SK-N-SH (cell line): Measurements from ENCODE around the gene SLC2A13. TPM values are rescaled to one million over a fixed set of nuclear protein-coding genes. Genes with fewer than 3 reads are reported as not detected.

ENCODE experiments used
- CTCF ChIA-PET: fragments of 300-600, 350-600 bp; formaldehyde crosslinking; extraction: SDS; loops from one replicate; lab custom pipeline; 2021; lab: Yijun Ruan, JAX
- POLR2A ChIA-PET: fragments of 350-600 bp; sonication (Branson Sonifier 250); formaldehyde crosslinking; extraction: SDS; loops from one replicate; lab custom pipeline; 2020; ENCODE audit warnings: antibody characterized with exemption, inconsistent platforms; lab: Yijun Ruan, JAX
- DNase-seq: peaks from one replicate; pipeline ENCODE4 v3.0.0; 2012
- H2AFZ ChIP-seq: fragments of 200-600 bp; sonication (generic); 2 replicates; pipeline ENCODE4 v1.8.1; 2016; ENCODE audit warnings: antibody characterized with exemption, mild to moderate bottlenecking, low read depth
- H3F3A ChIP-seq: fragments of 200-600 bp; sonication (generic); replicated peaks from 2 replicates; pipeline ENCODE3; 2016; ENCODE audit warnings: antibody characterized with exemption, mild to moderate bottlenecking; ENCODE audit not compliant: insufficient read depth
- H3K27ac ChIP-seq, 2 experiments: fragments of 200-500 bp in 1 of 2; fragments of 200-600 bp in 1 of 2; sonication (Bioruptor generic) in 1 of 2; sonication (generic), shearing (Covaris generic) in 1 of 2; 2 replicates each; pipeline versions ENCODE4 v1.5.1 to v1.6.1; 2014 to 2016; ENCODE audit warnings: low read depth in 2 of 2, inconsistent platforms in 1 of 2, low read length in 1 of 2, mild to moderate bottlenecking in 1 of 2, mixed read lengths in 1 of 2
- H3K27me3 ChIP-seq: fragments of 200-600 bp; sonication (generic), shearing (Covaris generic); 2 replicates; pipeline ENCODE4 v1.6.1; 2016; ENCODE audit warnings: mixed run types; ENCODE audit not compliant: insufficient read depth
- H3K36me3 ChIP-seq, 2 experiments: fragments of 200-500 bp in 1 of 2; fragments of 200-600 bp in 1 of 2; sonication (Bioruptor generic) in 1 of 2; sonication (generic) in 1 of 2; replicated peaks in 1 of 2; 2 replicates each; pipeline versions ENCODE3 to v1.5.1; 2014 to 2016; ENCODE audit warnings: low read length in 1 of 2, mild to moderate bottlenecking in 1 of 2; ENCODE audit not compliant: insufficient read depth in 2 of 2, control insufficient read depth in 1 of 2
- H3K4me1 ChIP-seq, 2 experiments: fragments of 200-500 bp in 1 of 2; fragments of 200-600 bp in 1 of 2; sonication (Bioruptor generic) in 1 of 2; sonication (generic), shearing (Covaris generic) in 1 of 2; 2 replicates each; pipeline versions ENCODE4 v1.5.1 to v1.6.1; 2014 to 2016; ENCODE audit warnings: low read depth in 1 of 2, low read length in 1 of 2, mixed run types in 1 of 2; ENCODE audit not compliant: insufficient read depth in 2 of 2, control insufficient read depth in 1 of 2
- H3K4me2 ChIP-seq: fragments of 200-600 bp; sonication (generic), shearing (Covaris generic); 2 replicates; pipeline ENCODE4 v1.6.1; 2017; ENCODE audit warnings: mixed run types
- H3K4me3 ChIP-seq, 2 experiments: fragments of 200-500 bp in 1 of 2; fragments of 200-600 bp in 1 of 2; sonication (Bioruptor generic) in 1 of 2; sonication (generic), shearing (Covaris generic) in 1 of 2; 2 replicates each; pipeline versions ENCODE4 v1.5.1 to v1.8.1; 2014 to 2016; ENCODE audit warnings: low read depth in 2 of 2, inconsistent platforms in 1 of 2, low read length in 1 of 2, mild to moderate bottlenecking in 1 of 2, mixed read lengths in 1 of 2, moderate library complexity in 1 of 2
- H3K79me2 ChIP-seq: fragments of 200-600 bp; sonication (generic); 2 replicates; pipeline ENCODE4 v1.8.1; 2017; ENCODE audit warnings: mild to moderate bottlenecking; ENCODE audit not compliant: insufficient read depth
- H3K9ac ChIP-seq: fragments of 200-600 bp; sonication (generic); 2 replicates; pipeline ENCODE4 v1.6.1; 2017; ENCODE audit warnings: mixed run types
- H3K9me2 ChIP-seq: fragments of 200-600 bp; sonication (generic); 2 replicates; pipeline ENCODE4 v1.6.1; 2017; ENCODE audit warnings: mixed run types
- H3K9me3 ChIP-seq: fragments of 200-600 bp; sonication (generic); 2 replicates; pipeline ENCODE4 v1.6.1; 2017; ENCODE audit warnings: mixed run types, mild to moderate bottlenecking, moderate library complexity
- H4K20me1 ChIP-seq: fragments of 200-600 bp; sonication (generic); 2 replicates; pipeline ENCODE4 v1.6.1; 2017; ENCODE audit warnings: mild to moderate bottlenecking, mixed run types; ENCODE audit not compliant: insufficient read depth
- IRF3 ChIP-seq: fragments of 150-350 bp; IDR thresholded peaks from 2 replicates; pipeline ENCODE4 v1.6.1; 2016; ENCODE audit warnings: mild to moderate bottlenecking, low read depth, low read length
- MAX ChIP-seq: IDR thresholded peaks from 2 replicates; pipeline ENCODE4 v1.4.0; 2012; ENCODE audit warnings: low read depth
- MXI1 ChIP-seq: IDR thresholded peaks from 2 replicates; pipeline ENCODE4 v1.6.1; 2012; ENCODE audit warnings: mild to moderate bottlenecking, low read depth, low read length, improper control_type of control experiment
- NFIC ChIP-seq: IDR thresholded peaks from 2 replicates; pipeline ENCODE4 v1.4.0; 2012; ENCODE audit warnings: borderline replicate concordance
- PBX3 ChIP-seq: IDR thresholded peaks from 2 replicates; pipeline ENCODE4; 2012
- RAD21 ChIP-seq: IDR thresholded peaks from 2 replicates; pipeline ENCODE4 v1.6.1; 2012; ENCODE audit warnings: mild to moderate bottlenecking, low read length
- RCOR1 ChIP-seq: fragments of 150-350 bp; IDR thresholded peaks from 2 replicates; pipeline ENCODE4 v1.6.1; 2017; ENCODE audit warnings: antibody characterized with exemption, low read length
- TAF1 ChIP-seq: IDR thresholded peaks from 2 replicates; pipeline ENCODE4 v1.6.1; 2012; ENCODE audit warnings: low read depth, mild to moderate bottlenecking, low read length, moderate library complexity, borderline replicate concordance
- TCF12 ChIP-seq: IDR thresholded peaks from 2 replicates; pipeline ENCODE4 v1.4.0; 2012
- USF1 ChIP-seq: IDR thresholded peaks from 2 replicates; pipeline ENCODE4 v1.4.0; 2012; ENCODE audit warnings: low read depth, borderline replicate concordance
- USF2 ChIP-seq: fragments of 150-350 bp; IDR thresholded peaks from 2 replicates; pipeline ENCODE4 v1.6.1; 2017; ENCODE audit warnings: antibody characterized with exemption, low read length, low read depth, borderline replicate concordance
- WGBS: methylation state at CpG from one replicate; pipeline ENCODE4 v1.1.6; 2017; ENCODE audit warnings: low lambda C conversion rate; 5-methylcytosine and 5-hydroxymethylcytosine counted together
- polyA plus RNA-seq, 3 experiments: library from polyadenylated mRNA; depleted of rRNA; stranded (reverse); fragments of >200 nt; gene quantifications; 2 replicates each; pipeline ENCODE4 v1.2.3, GENCODE V29; 2012

The SLC2A13 gene
- polyA plus RNA-seq, 1 of the 3 experiments (the other 2 are of a cell fraction), result 0.21 TPM

GRCh38 chr12:40149673-40150260, 43.9 kb upstream of the SLC2A13 start:
- H3K79me2 ChIP-seq, result no peaks in the 10 kb centered on the region
- no peak overlapping the region for H3K9ac ChIP-seq
- no peak for DNase-seq
- H3K9me3 ChIP-seq, result no peaks in the 10 kb centered on the region
- H3K27me3 ChIP-seq, result no peaks in the 10 kb centered on the region
- H3K4me1 ChIP-seq, result no peaks in the 10 kb centered on the region
- no peak overlapping the region for H3K4me3 ChIP-seq
- H3K27ac ChIP-seq, result no peak overlapping the region
- POLR2A ChIA-PET, result no interaction called here
- H2AFZ ChIP-seq, result no peak overlapping the region
- no peak overlapping the region for H3K4me2 ChIP-seq
- H3K36me3 ChIP-seq, result no peaks in the 10 kb centered on the region
- no peaks in the 10 kb centered on the region for H3F3A ChIP-seq
- TF ChIP-seq RAD21, result no peak
- no peak for TF ChIP-seq USF1
- TF ChIP-seq MXI1, result no peak
- TF ChIP-seq NFIC, result no peak
- TF ChIP-seq PBX3, result no peak
- no peak for TF ChIP-seq USF2
- no peak for TF ChIP-seq TAF1
- no peak for TF ChIP-seq RCOR1
- H3K9me2 ChIP-seq, result no peaks in the 10 kb centered on the region
- 78% methylated on average over 1 of the region's 1 CpG for WGBS
- CTCF ChIA-PET, result interaction anchor here (1.1 to 1.9 kb wide), 3 partner anchors 164 to 175 kb away, joined by 3 to 4 read pairs (median 3); no protein-coding TSS in a partner anchor
- no peaks in the 10 kb centered on the region for H4K20me1 ChIP-seq

- no peaks in the 10 kb centered on the region for H3K9me3 ChIP-seq
- H3K4me3 ChIP-seq, result no peak overlapping the region
- 75% methylated on average over 10 of the region's 10 CpGs for WGBS
- H2AFZ ChIP-seq, result no peak overlapping the region
- no peaks in the 10 kb centered on the region for H3K9me2 ChIP-seq
- POLR2A ChIA-PET, result no interaction called here
- H3K4me1 ChIP-seq, result no peaks in the 10 kb centered on the region
- no peaks in the 10 kb centered on the region for H4K20me1 ChIP-seq
- H3K79me2 ChIP-seq, result no peaks in the 10 kb centered on the region
- H3K9ac ChIP-seq, result no peak overlapping the region
- TF ChIP-seq USF1 (no peak), IRF3 (no peak), RCOR1 (no peak), MAX (no peak), TCF12 (no peak), USF2 (no peak)
- no peaks in the 10 kb centered on the region for H3F3A ChIP-seq
- H3K27ac ChIP-seq, result no peak overlapping the region
- H3K4me2 ChIP-seq, result no peak overlapping the region
- CTCF ChIA-PET, result no interaction called here
- no peaks in the 10 kb centered on the region for H3K27me3 ChIP-seq
- no peak for DNase-seq
- H3K36me3 ChIP-seq, result no peaks in the 10 kb centered on the region
Measured at GRCh38 chr12:40146800-40147797, 41.2 kb upstream of the SLC2A13 start.
